Activated naive CD8-positive, alpha-beta T cell treated with anti-CD3 and anti-CD28 coated beads for 36 hours (primary cell): Measurements from ENCODE around the gene ELP6. TPM values are rescaled to one million over a fixed set of nuclear protein-coding genes. Genes with fewer than 3 reads are reported as not detected.
"Not testable (repeated sequence)": the region's sequence is repeated elsewhere in the genome, so short reads cannot be mapped to it uniquely, and the experiment has no call there.

ENCODE experiments used
- DNase-seq: peaks from one replicate; pipeline ENCODE4 v3.0.0; 2021
- H3K27ac Mint-ChIP-seq: one replicate; pipeline ENCODE4 v1.8.0; 2022; ENCODE audit warnings: mild to moderate bottlenecking, moderate library complexity, mixed read lengths
- H3K27me3 Mint-ChIP-seq: one replicate; pipeline ENCODE4 v1.8.0; 2022; ENCODE audit warnings: mild to moderate bottlenecking, mixed read lengths
- H3K36me3 Mint-ChIP-seq: one replicate; pipeline ENCODE4 v1.8.0; 2021; ENCODE audit warnings: mild to moderate bottlenecking, mixed read lengths
- H3K4me1 Mint-ChIP-seq: one replicate; pipeline ENCODE4 v1.8.0; 2021; ENCODE audit warnings: mixed read lengths
- H3K4me3 Mint-ChIP-seq: one replicate; pipeline ENCODE4 v1.8.0; 2022; ENCODE audit warnings: mild to moderate bottlenecking, moderate library complexity, mixed read lengths
- H3K9me3 Mint-ChIP-seq: one replicate; pipeline ENCODE4 v1.8.0; 2022; ENCODE audit warnings: mixed read lengths
- total RNA-seq, 2 experiments: library from RNA; stranded (reverse); gene quantifications; one replicate each; pipeline ENCODE4 v1.2.3, GENCODE V29; 2021

ELP6 gene
- total RNA-seq, 2 experiments from 2014 or later = 49.2 to 51.4 TPM

DNA sequence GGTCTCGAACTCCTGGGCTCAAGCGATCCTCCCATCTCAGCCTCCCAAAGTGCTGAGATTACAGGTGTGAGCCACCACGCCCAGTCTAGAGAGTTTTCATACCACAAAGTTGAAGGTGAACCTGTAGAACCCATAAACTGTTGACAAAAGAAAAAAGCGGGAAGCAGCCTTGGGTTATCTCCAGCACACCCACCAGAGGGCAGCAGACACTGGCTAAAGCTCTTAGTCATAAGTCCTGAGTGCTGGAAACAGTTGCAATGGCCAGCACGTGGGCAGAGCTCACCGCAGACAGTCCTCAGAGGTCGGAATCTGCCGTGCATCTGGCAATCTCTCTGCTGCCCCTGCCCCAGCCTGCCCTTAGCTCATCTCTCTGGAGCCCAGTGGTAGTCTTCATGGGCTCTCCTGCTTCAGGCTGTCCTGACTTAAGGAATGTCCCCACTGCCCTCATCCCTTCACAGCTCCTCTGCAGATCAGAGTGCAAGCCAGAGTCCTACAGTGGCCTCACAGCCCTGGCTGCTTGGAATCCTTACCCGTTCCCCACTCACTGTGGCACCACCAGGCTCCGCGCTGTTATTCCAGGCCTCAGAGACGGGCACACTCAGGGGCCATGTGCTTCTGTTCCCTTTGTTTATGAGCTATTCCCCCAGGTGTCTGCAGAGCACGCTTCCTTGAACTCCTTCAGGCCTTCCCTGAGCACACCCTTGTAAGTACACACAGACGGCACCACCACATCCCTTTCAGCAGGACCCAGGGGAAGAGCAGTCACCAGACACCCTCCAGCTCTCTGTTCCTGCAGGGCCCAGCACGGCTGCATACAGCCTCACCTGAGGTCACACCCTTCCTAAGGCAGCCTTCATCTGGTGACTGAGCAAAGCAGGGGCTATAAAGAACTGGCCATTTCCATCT, 8.8 kb upstream of the ELP6 start:
- H3K27me3 Mint-ChIP-seq = no peaks in the 10 kb centered on the region
- DNase-seq = peak; percentile 78
- no peaks in the 10 kb centered on the region for H3K9me3 Mint-ChIP-seq
- no peak overlapping the region for H3K27ac Mint-ChIP-seq
- H3K4me3 Mint-ChIP-seq = no peak overlapping the region
- no peaks in the 10 kb centered on the region for H3K36me3 Mint-ChIP-seq
- H3K4me1 Mint-ChIP-seq = peaks cover 6% of the 10 kb centered on the region

DNA sequence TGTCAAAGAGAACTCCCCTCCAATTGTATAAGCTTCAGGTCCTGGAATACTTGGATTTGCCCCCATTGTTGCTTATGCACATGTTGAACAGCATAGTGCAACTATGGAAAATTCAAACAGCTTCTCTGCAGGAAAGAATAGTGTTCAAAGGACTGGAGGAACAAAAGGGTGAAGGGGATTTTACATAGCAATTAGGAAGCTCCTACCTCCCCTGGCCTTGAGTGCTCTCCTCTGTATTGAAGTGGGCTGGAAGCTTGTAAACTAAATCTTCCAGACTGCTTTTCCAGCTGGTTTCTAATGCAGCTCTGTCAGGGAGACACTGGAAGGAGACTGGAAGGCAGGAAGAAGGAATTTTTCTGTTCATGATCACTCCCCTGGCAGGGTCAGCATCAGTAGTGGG, 7.2 kb upstream of the ELP6 start:
- Mint-ChIP-seq H3K36me3 (no peaks in the 10 kb centered on the region), H3K27me3 (no peaks in the 10 kb centered on the region), H3K27ac (no peak overlapping the region), H3K4me1 (peaks cover 6% of the 10 kb centered on the region), H3K9me3 (no peaks in the 10 kb centered on the region), H3K4me3 (no peak overlapping the region)
- no peak for DNase-seq

DNA sequence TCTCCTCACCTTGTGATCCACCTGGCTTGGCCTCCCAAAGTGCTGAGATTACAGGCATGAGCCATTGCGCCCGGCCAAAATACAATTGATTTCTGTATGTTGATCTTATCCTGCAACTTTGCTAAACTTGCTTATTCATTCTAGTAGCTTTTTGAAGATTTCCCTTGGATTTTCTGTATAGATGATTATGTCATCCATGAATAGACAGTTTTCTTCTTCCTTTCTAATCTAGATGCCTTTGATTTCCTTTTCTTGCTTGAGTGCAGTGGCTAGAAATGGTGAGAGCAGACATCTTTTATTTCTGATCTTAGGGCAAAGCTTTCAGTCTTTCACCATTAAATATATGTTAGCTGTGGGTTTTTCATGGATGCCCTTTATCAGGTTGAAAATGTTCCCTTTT, 4.4 kb upstream of the ELP6 start:
- peaks cover 6% of the 10 kb centered on the region for H3K4me1 Mint-ChIP-seq
- H3K4me3 Mint-ChIP-seq = no peak overlapping the region
- no peak for DNase-seq
- H3K27me3 Mint-ChIP-seq = no peaks in the 10 kb centered on the region
- no peaks in the 10 kb centered on the region for H3K9me3 Mint-ChIP-seq
- H3K36me3 Mint-ChIP-seq = no peaks in the 10 kb centered on the region
- H3K27ac Mint-ChIP-seq = no peak overlapping the region

DNA sequence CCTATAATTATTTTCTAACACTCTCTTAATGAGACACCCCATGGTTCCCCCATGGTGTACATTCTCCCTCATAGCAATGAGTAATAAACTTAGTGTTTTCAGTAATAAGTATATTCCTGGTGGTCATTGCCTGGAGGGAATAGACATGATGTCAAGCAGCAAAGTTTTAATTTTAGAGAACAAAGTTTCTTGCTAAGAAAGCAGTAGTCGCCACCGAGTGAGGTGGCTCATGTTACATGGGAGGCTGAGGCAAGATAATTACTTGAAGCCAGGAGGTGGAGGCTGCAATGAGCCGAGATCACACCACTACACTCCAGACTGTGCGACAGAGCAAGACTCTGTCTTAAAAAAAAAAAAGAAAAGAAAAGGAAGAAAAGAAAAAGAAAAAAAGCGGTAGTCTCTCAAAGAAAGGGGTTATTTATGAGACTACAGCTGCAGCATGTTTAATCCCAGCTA, 2.4 kb upstream of the ELP6 start:
- DNase-seq = no peak
- Mint-ChIP-seq H3K27ac (no peak overlapping the region), H3K9me3 (no peaks in the 10 kb centered on the region), H3K4me1 (peaks cover 13% of the 10 kb centered on the region), H3K4me3 (no peak overlapping the region), H3K27me3 (no peaks in the 10 kb centered on the region), H3K36me3 (peaks cover 11% of the 10 kb centered on the region)

DNA sequence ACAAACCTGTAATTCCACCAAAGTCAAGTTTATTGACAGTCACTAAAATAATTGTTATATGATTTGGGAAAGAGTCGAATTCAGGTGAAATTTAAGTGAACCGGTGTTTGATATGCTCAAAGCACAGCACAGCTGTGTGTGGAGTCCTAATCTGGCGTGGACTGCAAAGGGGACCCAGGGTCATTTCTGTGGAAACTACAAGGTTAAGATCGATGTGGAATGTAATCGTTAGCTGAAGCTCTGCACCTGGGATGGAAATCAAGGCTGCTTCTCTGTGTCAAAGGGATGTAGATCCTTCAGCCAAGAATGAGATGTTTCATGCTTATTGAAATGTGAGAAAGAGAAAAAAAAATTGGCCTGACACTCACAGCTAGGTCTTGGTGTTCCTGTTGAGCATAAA, 1.6 kb upstream of the ELP6 start:
- H3K36me3 Mint-ChIP-seq = peaks cover 15% of the 10 kb centered on the region
- H3K4me1 Mint-ChIP-seq = peaks cover 13% of the 10 kb centered on the region
- DNase-seq = no peak
- H3K27ac Mint-ChIP-seq = peak overlapping the region; percentile 56
- no peaks in the 10 kb centered on the region for H3K9me3 Mint-ChIP-seq
- H3K27me3 Mint-ChIP-seq = no peaks in the 10 kb centered on the region
- H3K4me3 Mint-ChIP-seq = peak overlapping the region; percentile 65

DNA sequence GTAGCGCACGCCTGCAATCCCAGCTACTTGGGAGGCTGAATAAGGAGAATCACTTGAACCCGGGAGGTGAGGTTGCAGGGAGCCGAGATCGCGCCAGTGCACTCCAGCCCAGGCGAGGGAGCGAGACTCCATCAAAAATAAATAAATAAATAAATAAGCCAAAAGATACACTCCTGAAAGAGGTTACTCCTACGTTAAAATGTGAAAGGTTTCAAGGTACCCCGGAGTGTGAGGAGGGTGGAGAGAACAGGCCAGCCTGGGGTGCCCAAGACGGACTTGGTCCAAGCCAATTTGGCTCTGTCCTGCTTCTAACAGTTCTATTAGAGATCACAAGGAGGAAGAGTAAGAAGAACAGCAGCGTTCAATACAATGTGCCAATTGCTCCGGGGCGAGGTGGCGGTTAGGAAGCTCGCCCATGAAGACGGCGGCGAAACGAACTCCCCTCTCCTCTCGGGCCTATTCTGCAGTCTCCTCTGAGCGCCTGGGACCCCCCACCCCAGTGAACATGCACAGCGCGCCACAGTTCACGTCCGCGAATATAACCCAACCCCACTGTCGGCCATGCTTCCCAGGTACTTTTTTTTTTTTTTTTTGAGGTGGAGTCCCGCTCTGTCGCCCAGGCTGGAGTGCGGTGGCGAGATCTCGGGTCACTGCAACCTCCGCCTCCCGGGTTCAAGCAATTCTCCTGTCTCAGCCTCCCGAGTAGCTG, 942 bp downstream of the ELP6 start:
- Mint-ChIP-seq H3K4me3 (peak overlapping the region; percentile 97), H3K9me3 (no peaks in the 10 kb centered on the region), H3K4me1 (peaks cover 13% of the 10 kb centered on the region), H3K36me3 (peaks cover 21% of the 10 kb centered on the region), H3K27ac (peak overlapping the region; percentile 98), H3K27me3 (no peaks in the 10 kb centered on the region)
- peak; percentile 22 for DNase-seq

DNA sequence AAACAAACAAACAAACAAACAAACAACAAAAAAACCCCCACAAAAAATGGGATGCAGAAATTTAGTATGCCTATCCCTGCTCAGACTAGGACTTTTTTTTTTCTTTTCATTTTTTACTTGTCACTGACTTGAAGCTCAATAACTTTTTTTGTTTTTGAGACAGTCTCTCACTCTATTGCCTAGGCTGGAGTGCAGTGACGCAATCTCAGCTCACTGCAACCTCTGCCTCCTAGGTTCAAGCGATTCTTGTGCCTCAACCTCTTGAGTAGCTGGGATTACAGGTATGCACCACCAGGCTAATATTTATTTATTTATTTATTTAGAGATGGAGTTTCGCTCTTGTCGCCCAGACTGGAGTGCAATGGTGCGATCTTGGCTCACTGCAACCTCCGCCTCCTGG, 8.2 kb downstream of the ELP6 start:
- H3K27me3 Mint-ChIP-seq, H3K9me3 Mint-ChIP-seq, H3K27ac Mint-ChIP-seq, DNase-seq, H3K4me3 Mint-ChIP-seq, H3K4me1 Mint-ChIP-seq: not testable (repeated sequence)
- H3K36me3 Mint-ChIP-seq = peaks cover 11% of the 10 kb centered on the region

DNA sequence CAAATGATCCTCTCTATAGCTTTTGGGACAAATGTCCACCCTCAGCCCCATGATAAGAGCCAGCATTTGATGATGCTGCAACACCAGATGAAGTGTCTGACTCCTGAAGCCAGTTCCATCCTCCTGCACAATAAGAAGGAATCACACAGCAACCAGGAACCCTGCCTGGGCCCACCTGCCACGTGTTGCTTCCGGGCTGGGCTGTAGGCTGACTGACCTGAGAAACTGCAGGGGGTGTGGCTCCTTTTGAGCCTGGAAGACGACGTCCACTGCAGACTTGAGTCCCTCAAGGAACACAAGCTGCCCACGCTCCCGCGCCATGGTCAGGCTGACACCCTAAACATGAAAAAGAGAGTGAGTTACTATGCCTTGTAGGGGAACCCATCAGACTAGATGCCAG, 9.4 kb downstream of the ELP6 start:
- no peak for DNase-seq
- no peaks in the 10 kb centered on the region for H3K4me1 Mint-ChIP-seq
- no peaks in the 10 kb centered on the region for H3K27me3 Mint-ChIP-seq
- H3K36me3 Mint-ChIP-seq = peaks cover 8% of the 10 kb centered on the region
- no peak overlapping the region for H3K4me3 Mint-ChIP-seq
- H3K9me3 Mint-ChIP-seq = no peaks in the 10 kb centered on the region
- H3K27ac Mint-ChIP-seq = no peak overlapping the region

DNA sequence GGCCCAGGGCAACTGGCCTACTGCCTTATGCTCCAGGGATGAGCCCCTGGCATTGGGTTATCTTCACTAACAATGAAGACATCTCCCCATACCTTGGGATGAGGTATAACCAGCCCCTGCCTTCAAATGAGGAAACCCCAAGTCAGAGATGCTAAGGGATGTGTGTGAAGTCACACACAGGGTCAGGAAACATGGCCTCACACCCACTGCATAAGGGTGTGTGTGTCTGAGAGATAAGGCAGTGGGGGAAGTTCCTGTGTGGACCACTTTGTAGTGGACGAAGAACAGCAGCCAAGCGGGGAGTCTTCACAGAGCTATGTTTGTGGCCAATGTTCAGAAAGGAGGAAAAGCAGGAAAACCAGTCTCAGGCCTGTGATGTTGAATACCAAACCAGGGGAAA, 10.5 kb downstream of the ELP6 start:
- Mint-ChIP-seq H3K9me3 (no peaks in the 10 kb centered on the region), H3K4me3 (no peak overlapping the region), H3K36me3 (peaks cover 10% of the 10 kb centered on the region), H3K4me1 (no peaks in the 10 kb centered on the region), H3K27me3 (no peaks in the 10 kb centered on the region), H3K27ac (no peak overlapping the region)
- no peak for DNase-seq

DNA sequence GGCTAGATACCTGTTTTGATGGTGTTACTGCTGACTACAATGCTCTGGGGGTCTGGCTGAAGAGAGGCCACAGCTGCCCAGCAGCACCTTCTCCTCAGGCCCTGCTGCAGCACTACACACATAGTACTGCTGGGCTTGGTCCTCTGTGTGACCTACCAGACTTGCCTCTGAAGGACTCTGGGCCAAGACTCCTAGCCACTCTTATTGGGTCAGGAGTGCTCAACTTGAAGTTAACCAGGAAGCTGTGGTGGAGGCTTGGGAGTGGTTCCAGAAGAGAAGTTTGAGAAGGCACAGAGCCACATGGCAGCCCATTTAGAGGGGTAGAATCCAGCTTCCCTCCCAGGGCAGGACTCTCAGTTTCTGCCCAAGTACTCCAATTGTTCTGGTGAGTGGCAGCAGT, 16.6 kb downstream of the ELP6 start:
- no peaks in the 10 kb centered on the region for H3K9me3 Mint-ChIP-seq
- H3K4me1 Mint-ChIP-seq = no peaks in the 10 kb centered on the region
- H3K36me3 Mint-ChIP-seq = peaks cover 14% of the 10 kb centered on the region
- H3K4me3 Mint-ChIP-seq = no peak overlapping the region
- H3K27ac Mint-ChIP-seq = no peak overlapping the region
- no peaks in the 10 kb centered on the region for H3K27me3 Mint-ChIP-seq
- DNase-seq = no peak

DNA sequence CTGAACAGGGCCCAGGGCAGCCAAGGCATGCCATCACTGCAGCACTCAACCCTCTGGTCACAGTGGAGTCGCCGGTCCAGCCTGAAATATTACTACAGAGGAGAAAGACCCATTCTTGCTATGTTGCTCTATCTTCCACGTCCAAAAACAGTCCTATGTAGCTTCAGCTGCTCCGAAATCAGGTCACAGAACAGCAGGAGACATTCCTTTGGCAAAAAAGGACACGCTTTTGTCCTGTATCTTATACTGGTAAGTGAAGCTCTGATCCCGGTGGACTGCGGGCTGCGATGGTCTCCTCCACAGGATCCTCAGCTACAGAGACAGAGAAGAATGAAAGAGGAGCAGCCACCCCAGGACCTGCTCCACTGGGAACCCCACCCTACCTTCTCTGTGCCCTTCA, 17.6 kb downstream of the ELP6 start:
- Mint-ChIP-seq H3K9me3 (no peaks in the 10 kb centered on the region), H3K27ac (no peak overlapping the region), H3K27me3 (no peaks in the 10 kb centered on the region), H3K4me1 (no peaks in the 10 kb centered on the region), H3K4me3 (no peak overlapping the region), H3K36me3 (peaks cover 14% of the 10 kb centered on the region)
- no peak for DNase-seq

DNA sequence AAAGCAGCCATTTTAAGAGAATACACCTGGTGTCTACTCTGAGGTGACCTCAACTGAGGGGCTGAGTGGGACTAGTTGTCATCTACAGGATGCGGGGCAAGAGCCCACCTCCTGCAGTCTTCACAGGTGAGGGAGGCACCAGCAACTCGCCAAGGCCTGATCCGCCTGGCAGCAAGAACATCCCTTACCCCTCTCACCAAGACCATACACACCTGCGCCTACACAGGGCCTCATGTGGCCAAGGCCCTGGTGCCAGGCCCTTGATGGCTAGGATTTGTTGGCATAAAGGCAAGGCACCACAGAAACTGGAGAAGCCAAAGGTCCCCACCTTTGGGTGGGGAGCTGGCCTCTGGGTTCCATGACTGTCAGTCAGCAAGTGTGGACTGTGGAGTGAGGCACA, 18.4 kb downstream of the ELP6 start:
- Mint-ChIP-seq H3K27ac (no peak overlapping the region), H3K36me3 (peaks cover 14% of the 10 kb centered on the region), H3K4me3 (no peak overlapping the region), H3K9me3 (no peaks in the 10 kb centered on the region), H3K27me3 (no peaks in the 10 kb centered on the region), H3K4me1 (no peaks in the 10 kb centered on the region)
- no peak for DNase-seq

DNA sequence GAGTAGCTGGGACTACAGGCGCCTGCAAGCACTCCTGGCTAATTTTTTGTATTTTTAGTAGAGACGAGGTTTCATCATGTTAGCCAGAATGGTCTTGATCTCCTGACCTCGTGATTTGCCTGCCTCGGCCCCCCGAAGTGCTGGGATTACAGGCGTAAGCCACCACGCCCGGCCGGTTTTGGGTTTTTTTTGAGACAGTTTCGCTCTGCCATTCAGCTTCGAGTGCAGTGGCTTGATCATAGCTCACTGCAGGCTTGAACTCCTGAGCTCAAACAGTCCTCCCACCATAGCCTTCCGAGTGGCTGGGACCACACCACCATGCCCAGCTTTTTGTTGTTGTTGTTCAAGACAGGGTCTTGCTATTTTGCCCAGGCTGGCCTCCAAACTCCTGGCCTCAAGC, 21.7 kb downstream of the ELP6 start:
- Mint-ChIP-seq H3K27me3 (no peaks in the 10 kb centered on the region), H3K27ac (no peak overlapping the region), H3K4me1 (no peaks in the 10 kb centered on the region), H3K9me3 (no peaks in the 10 kb centered on the region), H3K36me3 (peaks cover 7% of the 10 kb centered on the region), H3K4me3 (no peak overlapping the region)
- DNase-seq = no peak

DNA sequence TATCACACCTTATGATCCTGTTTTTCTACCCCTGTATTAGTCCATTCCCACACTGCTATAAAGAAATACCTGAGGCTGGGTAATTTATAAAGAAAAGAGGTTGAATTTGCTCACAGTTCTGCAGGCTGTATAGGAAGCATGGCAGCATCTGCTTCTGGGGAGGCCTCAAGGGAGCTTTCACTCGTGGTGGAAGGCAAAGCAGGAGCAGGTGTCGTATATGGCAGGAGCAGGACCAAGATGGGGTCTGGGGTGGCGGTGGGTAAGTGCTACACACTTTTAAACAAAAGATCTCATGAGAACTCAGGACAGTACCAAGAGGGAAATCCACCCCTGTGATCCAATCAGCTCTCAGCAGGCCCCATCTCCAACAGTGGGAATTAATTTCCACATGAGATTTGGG, 22.3 kb downstream of the ELP6 start:
- Mint-ChIP-seq H3K36me3 (peaks cover 6% of the 10 kb centered on the region), H3K27me3 (no peaks in the 10 kb centered on the region), H3K27ac (no peak overlapping the region), H3K4me1 (no peaks in the 10 kb centered on the region), H3K4me3 (no peak overlapping the region), H3K9me3 (no peaks in the 10 kb centered on the region)
- no peak for DNase-seq

DNA sequence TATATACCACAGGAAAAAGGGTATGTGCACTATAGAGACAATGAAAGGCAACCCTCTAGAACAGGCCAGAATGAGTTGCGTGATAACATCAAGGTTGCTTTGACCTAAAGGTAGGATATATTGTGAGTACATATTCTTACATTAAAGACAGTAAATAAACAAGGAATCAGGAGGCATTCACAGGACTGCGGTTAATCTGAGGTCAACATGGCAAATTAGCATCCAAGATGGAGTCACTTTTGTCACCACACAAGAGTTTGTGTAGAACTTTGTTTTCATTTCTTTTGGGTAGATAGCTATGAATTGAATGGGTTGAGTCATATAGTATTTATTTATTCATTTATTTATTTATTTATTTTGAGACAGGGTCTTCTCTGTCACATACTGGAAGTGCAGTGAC, 26.2 kb downstream of the ELP6 start:
- Mint-ChIP-seq H3K27ac (no peak overlapping the region), H3K4me1 (no peaks in the 10 kb centered on the region), H3K9me3 (no peaks in the 10 kb centered on the region), H3K27me3 (no peaks in the 10 kb centered on the region), H3K36me3 (peaks cover 2% of the 10 kb centered on the region), H3K4me3 (no peak overlapping the region)
- no peak for DNase-seq

DNA sequence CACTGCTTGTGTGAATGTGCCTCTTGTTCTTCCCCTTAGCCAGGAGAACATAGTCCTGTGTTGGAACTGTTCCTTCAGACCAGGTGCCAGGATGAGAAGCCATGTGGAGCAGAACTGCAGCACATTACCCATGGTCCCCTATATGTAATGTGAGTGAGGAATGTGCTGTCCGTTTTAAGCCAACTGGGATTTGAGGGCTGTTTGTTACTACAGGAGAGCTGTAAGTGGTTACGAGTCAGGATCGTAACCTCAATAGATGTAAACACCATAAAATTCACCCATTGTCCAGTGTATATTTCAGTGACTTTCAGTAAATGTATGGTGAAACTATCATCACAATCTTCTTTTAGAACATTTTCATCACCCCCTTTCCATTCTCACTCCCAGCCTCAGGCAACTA, 27.7 kb downstream of the ELP6 start:
- no peak overlapping the region for H3K27ac Mint-ChIP-seq

More for the DNA sequence above, 27.7 kb downstream of the ELP6 start:
- H3K27me3 Mint-ChIP-seq = no peaks in the 10 kb centered on the region
- H3K9me3 Mint-ChIP-seq = no peaks in the 10 kb centered on the region
- H3K4me1 Mint-ChIP-seq = no peaks in the 10 kb centered on the region
- H3K4me3 Mint-ChIP-seq = no peak overlapping the region
- DNase-seq = no peak
- peaks cover 2% of the 10 kb centered on the region for H3K36me3 Mint-ChIP-seq
